ENCODE data around the gene TMEM196. TPM values are rescaled to one million over a fixed set of nuclear protein-coding genes. Genes with fewer than 3 reads are reported as not detected.

TMEM196 gene
- total RNA-seq, 1 experiment from 2014 or later = not detected

DNA sequence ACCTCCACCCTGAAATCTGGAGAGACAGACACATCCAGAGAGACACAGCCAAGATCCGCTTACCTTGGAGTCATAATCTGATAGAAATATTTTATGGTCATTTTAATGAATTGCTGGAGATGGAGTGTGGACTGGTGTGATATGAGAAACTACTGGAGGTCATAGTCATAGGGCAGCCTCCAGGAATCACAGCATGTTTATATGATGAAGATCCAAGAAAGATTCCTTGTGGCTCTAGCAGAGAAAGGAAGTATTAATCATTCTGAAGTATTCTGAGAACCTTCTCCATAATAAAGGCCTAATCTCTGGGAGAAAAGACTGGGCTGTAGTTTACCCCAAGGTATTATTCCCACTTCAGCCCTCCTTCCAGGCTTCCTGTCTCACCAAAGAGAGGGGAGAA, 102.6 kb downstream of the TMEM196 start:
- no peaks in the 10 kb centered on the region for H3K36me3 ChIP-seq (ENCODE audit: control insufficient read depth, insufficient read depth, low read length)
- H3K27ac ChIP-seq (ENCODE audit: low read length) = no peak overlapping the region; the same call in 1 of the 2 replicates
- no peaks in the 10 kb centered on the region for H3K9me3 ChIP-seq (ENCODE audit: control insufficient read depth, insufficient read depth, low read depth, low read length)
- H3K27me3 ChIP-seq (ENCODE audit: control insufficient read depth, insufficient read depth, low read length) = no peaks in the 10 kb centered on the region
- no peak for ATAC-seq
- TF ChIP-seq, protein P1, sequence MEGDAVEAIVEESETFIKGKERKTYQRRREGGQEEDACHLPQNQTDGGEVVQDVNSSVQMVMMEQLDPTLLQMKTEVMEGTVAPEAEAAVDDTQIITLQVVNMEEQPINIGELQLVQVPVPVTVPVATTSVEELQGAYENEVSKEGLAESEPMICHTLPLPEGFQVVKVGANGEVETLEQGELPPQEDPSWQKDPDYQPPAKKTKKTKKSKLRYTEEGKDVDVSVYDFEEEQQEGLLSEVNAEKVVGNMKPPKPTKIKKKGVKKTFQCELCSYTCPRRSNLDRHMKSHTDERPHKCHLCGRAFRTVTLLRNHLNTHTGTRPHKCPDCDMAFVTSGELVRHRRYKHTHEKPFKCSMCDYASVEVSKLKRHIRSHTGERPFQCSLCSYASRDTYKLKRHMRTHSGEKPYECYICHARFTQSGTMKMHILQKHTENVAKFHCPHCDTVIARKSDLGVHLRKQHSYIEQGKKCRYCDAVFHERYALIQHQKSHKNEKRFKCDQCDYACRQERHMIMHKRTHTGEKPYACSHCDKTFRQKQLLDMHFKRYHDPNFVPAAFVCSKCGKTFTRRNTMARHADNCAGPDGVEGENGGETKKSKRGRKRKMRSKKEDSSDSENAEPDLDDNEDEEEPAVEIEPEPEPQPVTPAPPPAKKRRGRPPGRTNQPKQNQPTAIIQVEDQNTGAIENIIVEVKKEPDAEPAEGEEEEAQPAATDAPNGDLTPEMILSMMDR (IDR thresholded peaks at IDR 0.05) = no peak
- no peak for TF ChIP-seq TCF7L2 (IDR thresholded peaks at IDR 0.05; ENCODE audit: low read depth, low read length)
- TF ChIP-seq, protein P2, sequence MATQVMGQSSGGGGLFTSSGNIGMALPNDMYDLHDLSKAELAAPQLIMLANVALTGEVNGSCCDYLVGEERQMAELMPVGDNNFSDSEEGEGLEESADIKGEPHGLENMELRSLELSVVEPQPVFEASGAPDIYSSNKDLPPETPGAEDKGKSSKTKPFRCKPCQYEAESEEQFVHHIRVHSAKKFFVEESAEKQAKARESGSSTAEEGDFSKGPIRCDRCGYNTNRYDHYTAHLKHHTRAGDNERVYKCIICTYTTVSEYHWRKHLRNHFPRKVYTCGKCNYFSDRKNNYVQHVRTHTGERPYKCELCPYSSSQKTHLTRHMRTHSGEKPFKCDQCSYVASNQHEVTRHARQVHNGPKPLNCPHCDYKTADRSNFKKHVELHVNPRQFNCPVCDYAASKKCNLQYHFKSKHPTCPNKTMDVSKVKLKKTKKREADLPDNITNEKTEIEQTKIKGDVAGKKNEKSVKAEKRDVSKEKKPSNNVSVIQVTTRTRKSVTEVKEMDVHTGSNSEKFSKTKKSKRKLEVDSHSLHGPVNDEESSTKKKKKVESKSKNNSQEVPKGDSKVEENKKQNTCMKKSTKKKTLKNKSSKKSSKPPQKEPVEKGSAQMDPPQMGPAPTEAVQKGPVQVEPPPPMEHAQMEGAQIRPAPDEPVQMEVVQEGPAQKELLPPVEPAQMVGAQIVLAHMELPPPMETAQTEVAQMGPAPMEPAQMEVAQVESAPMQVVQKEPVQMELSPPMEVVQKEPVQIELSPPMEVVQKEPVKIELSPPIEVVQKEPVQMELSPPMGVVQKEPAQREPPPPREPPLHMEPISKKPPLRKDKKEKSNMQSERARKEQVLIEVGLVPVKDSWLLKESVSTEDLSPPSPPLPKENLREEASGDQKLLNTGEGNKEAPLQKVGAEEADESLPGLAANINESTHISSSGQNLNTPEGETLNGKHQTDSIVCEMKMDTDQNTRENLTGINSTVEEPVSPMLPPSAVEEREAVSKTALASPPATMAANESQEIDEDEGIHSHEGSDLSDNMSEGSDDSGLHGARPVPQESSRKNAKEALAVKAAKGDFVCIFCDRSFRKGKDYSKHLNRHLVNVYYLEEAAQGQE (IDR thresholded peaks at IDR 0.05; ENCODE audit: insufficient read depth in 1 of 2, low read depth in 2 of 2, low read length in 1 of 2) = no peak
- TF ChIP-seq POLR2AphosphoS5 (IDR thresholded peaks at IDR 0.05; ENCODE audit: low read depth, low read length) = no peak
- TF ChIP-seq SIN3A (IDR thresholded peaks at IDR 0.05; ENCODE audit: borderline replicate concordance, insufficient read depth, low read depth, low read length) = no peak
- H3K4me3 ChIP-seq (ENCODE audit: low read depth in 2 of 2, low read length in 2 of 2) = no peak overlapping the region
- intact Hi-C loops (cut with micrococcal nuclease; ENCODE audit: unreplicated experiment) (no loop called here), in situ Hi-C loops (cut with HindIII; ENCODE audit: low pct_unique_long_range_greater_than_20kb, low sequenced_read_pairs) (loop anchor here (25.0 kb wide), 1 partner anchor 1309 kb away; no protein-coding TSS in a partner anchor)
- no TSS peak for BruUV-seq (replicated peaks)
- DNase-seq (ENCODE audit: low read depth, low spot score) = no peak
- ChIA-PET POLR2A (no interaction called here), CTCF (no interaction called here)
- H3K4me1 ChIP-seq (ENCODE audit: control insufficient read depth, insufficient read depth, low read length) = no peaks in the 10 kb centered on the region; the same call in 1 of the 2 replicates

Small RNA genes lying within 50 kb of the gene (microRNA-seq; reads per million reads assigned to microRNA genes)
- not detected for gene MIR3146 (ENCODE audit: unreplicated experiment)

Other genes starting within 250 kb of the TMEM196 start
- gene POLR1F, start 64.6 kb downstream of the TMEM196 start, total RNA-seq (2021; ENCODE audit: unreplicated experiment) = 20.7 TPM